ENCODE results near the gene GPX4. TPM values are rescaled to one million over a fixed set of nuclear protein-coding genes. Genes with fewer than 3 reads are reported as not detected.

GPX4 gene
- total and polyA plus RNA-seq, 2 of the 13 experiments (the other 11 are each of a cell fraction or from before 2014, with no cell fraction given) = 535 to 613 TPM

DNA sequence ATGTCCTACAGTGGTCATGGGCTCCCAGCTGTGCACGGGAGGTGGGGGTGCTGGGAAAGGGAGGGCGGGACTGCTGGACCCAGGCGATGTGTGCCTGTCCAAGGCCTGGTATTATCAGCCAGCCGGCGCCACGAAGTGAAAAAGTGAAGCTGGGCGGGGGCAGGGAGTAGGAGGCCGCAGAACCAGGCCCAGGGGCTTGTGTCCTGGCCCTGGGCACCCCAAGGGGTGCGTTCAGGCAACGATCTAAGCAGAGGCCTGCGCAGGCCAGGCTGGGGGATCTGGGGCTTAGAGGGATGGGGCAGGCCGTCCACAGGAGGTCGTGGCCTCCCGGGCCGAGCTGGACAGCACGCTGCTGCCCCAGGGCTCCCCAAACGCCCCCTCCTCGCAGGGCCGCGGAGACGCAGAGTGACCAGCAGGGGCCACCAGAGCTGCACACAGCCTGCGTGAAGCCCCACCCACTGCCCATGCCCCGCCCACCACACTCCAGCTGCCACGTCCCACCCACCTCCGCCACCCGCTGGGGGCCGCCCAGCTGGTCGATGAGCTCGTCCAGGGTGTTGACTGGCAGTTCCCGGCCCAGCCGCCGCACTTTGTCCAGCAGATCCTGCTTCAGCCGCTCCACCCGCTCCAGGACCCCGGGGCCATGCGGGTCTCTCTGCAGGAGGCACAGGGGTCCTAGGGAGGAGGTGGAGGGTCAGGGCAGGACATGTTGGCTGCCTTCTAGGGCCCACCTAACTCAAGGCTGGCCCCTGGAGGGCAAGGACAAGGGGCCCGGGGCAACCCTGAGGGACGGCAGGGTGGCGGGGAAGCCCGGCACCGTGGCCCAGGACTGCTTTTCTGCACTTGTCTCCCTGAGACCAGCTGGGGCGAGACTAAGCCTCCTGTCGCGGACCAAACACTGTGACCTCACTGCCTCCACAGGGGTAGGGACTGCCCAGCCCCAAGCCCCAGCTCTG lies 9.5 kb downstream of the GPX4 start (continued):
- TF ChIP-seq, protein P1, sequence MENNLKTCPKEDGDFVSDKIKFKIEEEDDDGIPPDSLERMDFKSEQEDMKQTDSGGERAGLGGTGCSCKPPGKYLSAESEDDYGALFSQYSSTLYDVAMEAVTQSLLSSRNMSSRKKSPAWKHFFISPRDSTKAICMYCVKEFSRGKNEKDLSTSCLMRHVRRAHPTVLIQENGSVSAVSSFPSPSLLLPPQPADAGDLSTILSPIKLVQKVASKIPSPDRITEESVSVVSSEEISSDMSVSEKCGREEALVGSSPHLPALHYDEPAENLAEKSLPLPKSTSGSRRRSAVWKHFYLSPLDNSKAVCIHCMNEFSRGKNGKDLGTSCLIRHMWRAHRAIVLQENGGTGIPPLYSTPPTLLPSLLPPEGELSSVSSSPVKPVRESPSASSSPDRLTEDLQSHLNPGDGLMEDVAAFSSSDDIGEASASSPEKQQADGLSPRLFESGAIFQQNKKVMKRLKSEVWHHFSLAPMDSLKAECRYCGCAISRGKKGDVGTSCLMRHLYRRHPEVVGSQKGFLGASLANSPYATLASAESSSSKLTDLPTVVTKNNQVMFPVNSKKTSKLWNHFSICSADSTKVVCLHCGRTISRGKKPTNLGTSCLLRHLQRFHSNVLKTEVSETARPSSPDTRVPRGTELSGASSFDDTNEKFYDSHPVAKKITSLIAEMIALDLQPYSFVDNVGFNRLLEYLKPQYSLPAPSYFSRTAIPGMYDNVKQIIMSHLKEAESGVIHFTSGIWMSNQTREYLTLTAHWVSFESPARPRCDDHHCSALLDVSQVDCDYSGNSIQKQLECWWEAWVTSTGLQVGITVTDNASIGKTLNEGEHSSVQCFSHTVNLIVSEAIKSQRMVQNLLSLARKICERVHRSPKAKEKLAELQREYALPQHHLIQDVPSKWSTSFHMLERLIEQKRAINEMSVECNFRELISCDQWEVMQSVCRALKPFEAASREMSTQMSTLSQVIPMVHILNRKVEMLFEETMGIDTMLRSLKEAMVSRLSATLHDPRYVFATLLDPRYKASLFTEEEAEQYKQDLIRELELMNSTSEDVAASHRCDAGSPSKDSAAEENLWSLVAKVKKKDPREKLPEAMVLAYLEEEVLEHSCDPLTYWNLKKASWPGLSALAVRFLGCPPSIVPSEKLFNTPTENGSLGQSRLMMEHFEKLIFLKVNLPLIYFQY (CRISPR knock-in tag; IDR thresholded peaks at IDR 0.05; ENCODE audit: borderline replicate concordance) = peak; percentile 95
- TF ChIP-seq PHF5A (CRISPR knock-in tag; IDR thresholded peaks at IDR 0.05; ENCODE audit: low read depth, unreplicated experiment) = peak; percentile 80
- TF ChIP-seq FOXA3 (CRISPR knock-in tag; IDR thresholded peaks at IDR 0.05) = peak; percentile 79
- no peak for TF ChIP-seq ZNF253 (CRISPR knock-in tag; IDR thresholded peaks at IDR 0.05; ENCODE audit: borderline replicate concordance)
- peak; percentile 70 for TF ChIP-seq GATAD2A (CRISPR knock-in tag; IDR thresholded peaks at IDR 0.05)
- TF ChIP-seq ELF1 (CRISPR knock-in tag; IDR thresholded peaks at IDR 0.05) = peak; percentile 55
- TF ChIP-seq, protein P2, sequence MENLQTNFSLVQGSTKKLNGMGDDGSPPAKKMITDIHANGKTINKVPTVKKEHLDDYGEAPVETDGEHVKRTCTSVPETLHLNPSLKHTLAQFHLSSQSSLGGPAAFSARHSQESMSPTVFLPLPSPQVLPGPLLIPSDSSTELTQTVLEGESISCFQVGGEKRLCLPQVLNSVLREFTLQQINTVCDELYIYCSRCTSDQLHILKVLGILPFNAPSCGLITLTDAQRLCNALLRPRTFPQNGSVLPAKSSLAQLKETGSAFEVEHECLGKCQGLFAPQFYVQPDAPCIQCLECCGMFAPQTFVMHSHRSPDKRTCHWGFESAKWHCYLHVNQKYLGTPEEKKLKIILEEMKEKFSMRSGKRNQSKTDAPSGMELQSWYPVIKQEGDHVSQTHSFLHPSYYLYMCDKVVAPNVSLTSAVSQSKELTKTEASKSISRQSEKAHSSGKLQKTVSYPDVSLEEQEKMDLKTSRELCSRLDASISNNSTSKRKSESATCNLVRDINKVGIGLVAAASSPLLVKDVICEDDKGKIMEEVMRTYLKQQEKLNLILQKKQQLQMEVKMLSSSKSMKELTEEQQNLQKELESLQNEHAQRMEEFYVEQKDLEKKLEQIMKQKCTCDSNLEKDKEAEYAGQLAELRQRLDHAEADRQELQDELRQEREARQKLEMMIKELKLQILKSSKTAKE (CRISPR knock-in tag; IDR thresholded peaks at IDR 0.05; ENCODE audit: borderline replicate concordance) = no peak
- TF ChIP-seq, protein P3, sequence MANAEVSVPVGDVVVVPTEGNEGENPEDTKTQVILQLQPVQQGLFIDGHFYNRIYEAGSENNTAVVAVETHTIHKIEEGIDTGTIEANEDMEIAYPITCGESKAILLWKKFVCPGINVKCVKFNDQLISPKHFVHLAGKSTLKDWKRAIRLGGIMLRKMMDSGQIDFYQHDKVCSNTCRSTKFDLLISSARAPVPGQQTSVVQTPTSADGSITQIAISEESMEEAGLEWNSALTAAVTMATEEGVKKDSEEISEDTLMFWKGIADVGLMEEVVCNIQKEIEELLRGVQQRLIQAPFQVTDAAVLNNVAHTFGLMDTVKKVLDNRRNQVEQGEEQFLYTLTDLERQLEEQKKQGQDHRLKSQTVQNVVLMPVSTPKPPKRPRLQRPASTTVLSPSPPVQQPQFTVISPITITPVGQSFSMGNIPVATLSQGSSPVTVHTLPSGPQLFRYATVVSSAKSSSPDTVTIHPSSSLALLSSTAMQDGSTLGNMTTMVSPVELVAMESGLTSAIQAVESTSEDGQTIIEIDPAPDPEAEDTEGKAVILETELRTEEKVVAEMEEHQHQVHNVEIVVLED (CRISPR knock-in tag; IDR thresholded peaks at IDR 0.05; ENCODE audit: borderline replicate concordance) = peak; percentile 68
- TF ChIP-seq NFE2 (CRISPR knock-in tag; IDR thresholded peaks at IDR 0.05) = no peak
- no peak for TF ChIP-seq IKZF4 (CRISPR knock-in tag; IDR thresholded peaks at IDR 0.05; ENCODE audit: borderline replicate concordance, low read depth, not compliant biosample characterization)
- TF ChIP-seq, protein P4, sequence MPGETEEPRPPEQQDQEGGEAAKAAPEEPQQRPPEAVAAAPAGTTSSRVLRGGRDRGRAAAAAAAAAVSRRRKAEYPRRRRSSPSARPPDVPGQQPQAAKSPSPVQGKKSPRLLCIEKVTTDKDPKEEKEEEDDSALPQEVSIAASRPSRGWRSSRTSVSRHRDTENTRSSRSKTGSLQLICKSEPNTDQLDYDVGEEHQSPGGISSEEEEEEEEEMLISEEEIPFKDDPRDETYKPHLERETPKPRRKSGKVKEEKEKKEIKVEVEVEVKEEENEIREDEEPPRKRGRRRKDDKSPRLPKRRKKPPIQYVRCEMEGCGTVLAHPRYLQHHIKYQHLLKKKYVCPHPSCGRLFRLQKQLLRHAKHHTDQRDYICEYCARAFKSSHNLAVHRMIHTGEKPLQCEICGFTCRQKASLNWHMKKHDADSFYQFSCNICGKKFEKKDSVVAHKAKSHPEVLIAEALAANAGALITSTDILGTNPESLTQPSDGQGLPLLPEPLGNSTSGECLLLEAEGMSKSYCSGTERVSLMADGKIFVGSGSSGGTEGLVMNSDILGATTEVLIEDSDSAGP (CRISPR knock-in tag; IDR thresholded peaks at IDR 0.05; ENCODE audit: borderline replicate concordance) = peak; percentile 71; the same call in 1 of the 2 replicates
- no peak for TF ChIP-seq JUN (CRISPR knock-in tag; IDR thresholded peaks at IDR 0.05)
- TF ChIP-seq ZNF335 (CRISPR knock-in tag; IDR thresholded peaks at IDR 0.05) = peak; percentile 93
- TF ChIP-seq ZBTB8A (CRISPR knock-in tag; IDR thresholded peaks at IDR 0.05; ENCODE audit: borderline replicate concordance, low read depth) = no peak
- TF ChIP-seq TCF7L2 (IDR thresholded peaks at IDR 0.05; ENCODE audit: low read depth, low read length) = no peak
- TF ChIP-seq FOXO1 (CRISPR knock-in tag; IDR thresholded peaks at IDR 0.05) = peak; percentile 83; the same call in 1 of the 2 replicates
- no peak for TF ChIP-seq SRSF4 (IDR thresholded peaks at IDR 0.05; ENCODE audit: low read depth, low read length, poor library complexity, severe bottlenecking)
